ENCODE measurements around the gene ACTL8.

GRCh38 chr1:17866740-17867029, 111.6 kb downstream of the ACTL8 start:
- TF ChIP-seq CTCF (IDR thresholded peaks at IDR 0.05 in 2 of 3, conservative IDR thresholded peaks at IDR 0.05 in 1 of 3; ENCODE audit: borderline replicate concordance in 1 of 3, insufficient read depth in 1 of 3, low read depth in 2 of 3, low read length in 2 of 3) (no peak), EZH2phosphoT487 (IDR thresholded peaks at IDR 0.05; ENCODE audit: borderline replicate concordance) (no peak), YY1 (IDR thresholded peaks at IDR 0.05; ENCODE audit: extremely low read depth, insufficient replicate concordance, low read depth, low read length) (no peak), RAD21 (IDR thresholded peaks at IDR 0.05; ENCODE audit: low read depth) (no peak), POLR2A (IDR thresholded peaks at IDR 0.05; ENCODE audit: borderline replicate concordance, extremely low read depth, insufficient read depth, insufficient read length) (no peak), TCF7L2 (IDR thresholded peaks at IDR 0.05; ENCODE audit: borderline replicate concordance, extremely low read depth, insufficient read depth, insufficient read length) (no peak), ZNF274 (IDR thresholded peaks at IDR 0.05; ENCODE audit: low read depth, low read length) (no peak), POLR2AphosphoS5 (IDR thresholded peaks at IDR 0.05; ENCODE audit: low read depth, low read length) (no peak), REST (IDR thresholded peaks at IDR 0.05; ENCODE audit: low read depth) (no peak), EZH2 (IDR thresholded peaks at IDR 0.05) (no peak)
- TF ChIP-seq, protein P1, sequence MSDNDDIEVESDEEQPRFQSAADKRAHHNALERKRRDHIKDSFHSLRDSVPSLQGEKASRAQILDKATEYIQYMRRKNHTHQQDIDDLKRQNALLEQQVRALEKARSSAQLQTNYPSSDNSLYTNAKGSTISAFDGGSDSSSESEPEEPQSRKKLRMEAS (IDR thresholded peaks at IDR 0.05) = no peak
